ENCODE measurements around the gene CLECL1.

DNA sequence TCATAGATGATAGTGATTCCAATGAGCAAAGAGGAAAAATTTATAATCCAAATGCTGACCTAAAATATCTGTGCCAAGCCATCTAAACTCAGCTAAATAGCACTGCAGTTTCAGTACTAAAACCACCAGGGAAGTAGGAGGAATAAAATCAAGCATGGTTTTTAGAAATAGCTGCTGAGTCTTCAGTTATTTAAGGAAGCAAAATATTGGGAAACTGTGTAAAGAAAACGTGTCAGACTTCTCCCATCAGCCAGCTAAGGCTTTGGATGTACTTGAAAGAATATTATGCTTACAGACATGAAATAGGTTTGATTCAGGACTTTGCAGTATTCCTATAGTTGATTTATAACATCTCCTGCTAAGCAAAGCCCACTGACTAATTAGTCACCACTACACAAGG is 38.7 kb downstream of the CLECL1 start:
- TF ChIP-seq, protein P1, sequence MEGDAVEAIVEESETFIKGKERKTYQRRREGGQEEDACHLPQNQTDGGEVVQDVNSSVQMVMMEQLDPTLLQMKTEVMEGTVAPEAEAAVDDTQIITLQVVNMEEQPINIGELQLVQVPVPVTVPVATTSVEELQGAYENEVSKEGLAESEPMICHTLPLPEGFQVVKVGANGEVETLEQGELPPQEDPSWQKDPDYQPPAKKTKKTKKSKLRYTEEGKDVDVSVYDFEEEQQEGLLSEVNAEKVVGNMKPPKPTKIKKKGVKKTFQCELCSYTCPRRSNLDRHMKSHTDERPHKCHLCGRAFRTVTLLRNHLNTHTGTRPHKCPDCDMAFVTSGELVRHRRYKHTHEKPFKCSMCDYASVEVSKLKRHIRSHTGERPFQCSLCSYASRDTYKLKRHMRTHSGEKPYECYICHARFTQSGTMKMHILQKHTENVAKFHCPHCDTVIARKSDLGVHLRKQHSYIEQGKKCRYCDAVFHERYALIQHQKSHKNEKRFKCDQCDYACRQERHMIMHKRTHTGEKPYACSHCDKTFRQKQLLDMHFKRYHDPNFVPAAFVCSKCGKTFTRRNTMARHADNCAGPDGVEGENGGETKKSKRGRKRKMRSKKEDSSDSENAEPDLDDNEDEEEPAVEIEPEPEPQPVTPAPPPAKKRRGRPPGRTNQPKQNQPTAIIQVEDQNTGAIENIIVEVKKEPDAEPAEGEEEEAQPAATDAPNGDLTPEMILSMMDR (IDR thresholded peaks at IDR 0.05): no peak
- TF ChIP-seq EP300 (IDR thresholded peaks at IDR 0.05): no peak
- TF ChIP-seq POLR2A (IDR thresholded peaks at IDR 0.05): no peak

Data from upper lobe of left lung (tissue), 4 donors.